ENCODE data around the gene SF3B2.

The SF3B2 gene

DNA sequence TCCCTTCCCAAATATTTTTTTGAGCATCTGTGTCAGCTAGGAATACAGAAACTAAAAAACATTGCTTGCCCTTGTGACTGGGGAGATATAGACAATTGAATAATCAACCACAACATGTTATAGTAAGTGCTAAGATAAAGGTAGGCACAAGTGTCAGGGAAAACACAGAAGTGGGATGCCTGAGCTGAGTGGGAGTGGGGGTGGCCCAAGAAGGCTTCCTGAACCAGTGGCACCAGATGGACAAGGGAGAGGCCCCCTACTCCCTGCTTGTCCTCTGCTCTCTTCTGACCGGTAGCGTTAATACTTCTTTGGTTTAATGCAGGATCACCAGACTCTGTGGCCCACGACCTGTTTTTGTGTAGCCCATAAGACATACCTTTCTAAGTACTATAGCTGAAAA is 66.7 kb downstream of the SF3B2 start:
- H3K27me3 ChIP-seq (ENCODE audit: insufficient read depth, low read length, poor library complexity): no peaks in the 10 kb centered on the region
- H3K79me2 ChIP-seq (ENCODE audit: control insufficient read depth, insufficient read depth, low read length): peaks cover 2% of the 10 kb centered on the region
- H3K9ac ChIP-seq (ENCODE audit: low read length): peak overlapping the region; percentile 41
- peak overlapping the region; percentile 31 for H2AK5ac ChIP-seq (ENCODE audit: low read length)
- H3K27ac ChIP-seq (ENCODE audit: low read depth, low read length): peak overlapping the region; percentile 89
- H3K4me3 ChIP-seq (ENCODE audit: low read length): no peak overlapping the region
- H2BK120ac ChIP-seq (ENCODE audit: low read depth, low read length): peak overlapping the region; percentile 86
- H3K4ac ChIP-seq (ENCODE audit: low read depth, low read length): peak overlapping the region; percentile 100
- H3K23ac ChIP-seq (ENCODE audit: low read length): no peak overlapping the region
- H4K5ac ChIP-seq (ENCODE audit: low read length): no peak overlapping the region
- H2BK5ac ChIP-seq (ENCODE audit: low read length): peak overlapping the region; percentile 90
- WGBS (ENCODE audit: extremely low coverage, insufficient coverage, low lambda C conversion rate): no CpG with 5 or more reads among the region's 3 CpGs
- H4K8ac ChIP-seq (ENCODE audit: low read depth, low read length): no peak overlapping the region
- DNase-seq: no peak
- H3K79me1 ChIP-seq (ENCODE audit: low read length): peaks cover 1% of the 10 kb centered on the region
- H3K18ac ChIP-seq (ENCODE audit: low read length): peak overlapping the region; percentile 60
- H3K36me3 ChIP-seq (ENCODE audit: control insufficient read depth, insufficient read depth, low read length): no peaks in the 10 kb centered on the region
- peak overlapping the region; percentile 86 for H3K56ac ChIP-seq (ENCODE audit: low read length)
- H2BK15ac ChIP-seq (replicated peaks; ENCODE audit: low read depth): no peak overlapping the region
- H3K4me2 ChIP-seq (ENCODE audit: low read length): no peak overlapping the region
- peaks cover 20% of the 10 kb centered on the region for H3K4me1 ChIP-seq (ENCODE audit: control insufficient read depth, low read depth, low read length)

Data from mesendoderm (in vitro differentiated cells).